Neural cell (in vitro differentiated cells): ENCODE results near the gene SDK1. TPM values are rescaled to one million over a fixed set of nuclear protein-coding genes. Genes with fewer than 3 reads are reported as not detected.

Experiments
- H2AFZ ChIP-seq: fragments of 200-600, 300-800 bp; sonication (generic), shearing (Covaris generic); 2 replicates; pipeline ENCODE4 v1.6.0; 2014; ENCODE audit warnings: low read depth, mild to moderate bottlenecking, antibody characterized with exemption, low read length, moderate library complexity
- H3F3A ChIP-seq: fragments of 200-600 bp; shearing (Covaris generic); 2 replicates; pipeline ENCODE4 v1.6.1; 2016; ENCODE audit warnings: mild to moderate bottlenecking, moderate library complexity, mixed read lengths, antibody characterized with exemption, low read length; ENCODE audit not compliant: insufficient read depth, poor library complexity, severe bottlenecking
- H3K27ac ChIP-seq: fragments of 200-600, 300-800 bp; sonication (generic), shearing (Covaris generic); 2 replicates; pipeline ENCODE4 v1.5.1; 2014; ENCODE audit warnings: mild to moderate bottlenecking, low read length, moderate library complexity
- H3K27me3 ChIP-seq: fragments of 300-800, 200-600 bp; sonication (generic), shearing (Covaris generic); 2 replicates; pipeline ENCODE4 v1.6.0; 2014; ENCODE audit warnings: mild to moderate bottlenecking, low read depth, low read length, moderate library complexity; ENCODE audit not compliant: insufficient read depth
- H3K36me3 ChIP-seq: fragments of 300-800, 200-600 bp; sonication (generic), shearing (Covaris generic); 2 replicates; pipeline ENCODE4 v1.5.1; 2014; ENCODE audit warnings: mild to moderate bottlenecking, antibody characterized with exemption, low read length, moderate library complexity; ENCODE audit not compliant: insufficient read depth
- H3K4me2 ChIP-seq: fragments of 300-800, 200-600 bp; sonication (generic), shearing (Covaris generic); 2 replicates; pipeline ENCODE4 v1.6.0; 2014; ENCODE audit warnings: mild to moderate bottlenecking, low read length
- H3K4me3 ChIP-seq: fragments of 300-800, 200-600 bp; sonication (generic), shearing (Covaris generic); 2 replicates; pipeline ENCODE4 v1.5.1; 2014; ENCODE audit warnings: mild to moderate bottlenecking, low read length, moderate library complexity
- H3K79me2 ChIP-seq: fragments of 200-600 bp; shearing (Covaris generic); replicated peaks from 2 replicates; pipeline ENCODE4 v1.6.0; 2014; ENCODE audit warnings: mild to moderate bottlenecking, low read length, moderate library complexity; ENCODE audit not compliant: insufficient read depth
- H3K9ac ChIP-seq: fragments of 300-800, 200-600 bp; sonication (generic), shearing (Covaris generic); 2 replicates; pipeline ENCODE4 v1.6.1; 2016; ENCODE audit warnings: mild to moderate bottlenecking, low read length, mixed read lengths
- H3K9me2 ChIP-seq: fragments of 200-600 bp; shearing (Covaris generic); 2 replicates; pipeline ENCODE4 v1.6.1; 2016; ENCODE audit warnings: mild to moderate bottlenecking, low read length, mixed read lengths; ENCODE audit not compliant: insufficient read depth
- H3K9me3 ChIP-seq: fragments of 200-600, 300-800 bp; sonication (generic), shearing (Covaris generic); 2 replicates; pipeline ENCODE4 v1.6.1; 2016; ENCODE audit warnings: mild to moderate bottlenecking, mixed run types, low read length, moderate library complexity, mixed read lengths
- H4K20me1 ChIP-seq: fragments of 200-600 bp; shearing (Covaris generic); 2 replicates; pipeline ENCODE4 v1.6.1; 2016; ENCODE audit warnings: mild to moderate bottlenecking, mixed run types; ENCODE audit not compliant: insufficient read depth
- CTCF ChIP-seq: fragments of 450-650 bp; IDR thresholded peaks from 2 replicates; pipeline ENCODE4 v1.5.1; 2014; ENCODE audit warnings: antibody characterized with exemption, mild to moderate bottlenecking, moderate library complexity; ENCODE audit not compliant: poor library complexity, severe bottlenecking
- EP300 ChIP-seq: fragments of 450-650 bp; conservative IDR thresholded peaks from 2 replicates; pipeline ENCODE4 v1.6.1; 2014; ENCODE audit warnings: antibody characterized with exemption, mild to moderate bottlenecking, moderate library complexity; ENCODE audit not compliant: poor library complexity, severe bottlenecking
- EZH2 ChIP-seq: fragments of 200-600, 300-800 bp; shearing (Covaris generic), sonication (generic); IDR thresholded peaks from 2 replicates; pipeline ENCODE4 v1.6.1; 2014; ENCODE audit warnings: antibody characterized with exemption, low read length, borderline replicate concordance, mild to moderate bottlenecking; ENCODE audit not compliant: insufficient read depth, poor library complexity, severe bottlenecking
- MXI1 ChIP-seq: fragments of 450-650 bp; conservative IDR thresholded peaks from 2 replicates; pipeline ENCODE4 v1.6.1; 2014; ENCODE audit warnings: antibody characterized with exemption, mild to moderate bottlenecking; ENCODE audit not compliant: poor library complexity, severe bottlenecking
- POLR2AphosphoS5 ChIP-seq: IDR thresholded peaks from 2 replicates; pipeline ENCODE4 v1.6.1; 2012
- RAD21 ChIP-seq: fragments of 450-650 bp; conservative IDR thresholded peaks from 2 replicates; pipeline ENCODE4 v1.6.1; 2014; ENCODE audit warnings: antibody characterized with exemption, mild to moderate bottlenecking, moderate library complexity
- REST ChIP-seq: IDR thresholded peaks from 2 replicates; pipeline ENCODE4 v1.6.1; 2012; ENCODE audit warnings: borderline replicate concordance
- SMC3 ChIP-seq: fragments of 450-650 bp; conservative IDR thresholded peaks from 2 replicates; pipeline ENCODE4 v1.6.1; 2014; ENCODE audit warnings: antibody characterized with exemption, mild to moderate bottlenecking, moderate library complexity; ENCODE audit not compliant: poor library complexity
- TAF1 ChIP-seq: IDR thresholded peaks from 2 replicates; pipeline ENCODE4 v1.6.1; 2012; ENCODE audit warnings: low read depth
- polyA plus RNA-seq: library from polyadenylated mRNA; depleted of rRNA; stranded (reverse); fragments of >200 nt; gene quantifications from 2 replicates; pipeline ENCODE4 v1.2.3, GENCODE V29; 2014

Gene SDK1
- polyA plus RNA-seq, 1 donor from 2014 or later = 2.7 TPM

DNA sequence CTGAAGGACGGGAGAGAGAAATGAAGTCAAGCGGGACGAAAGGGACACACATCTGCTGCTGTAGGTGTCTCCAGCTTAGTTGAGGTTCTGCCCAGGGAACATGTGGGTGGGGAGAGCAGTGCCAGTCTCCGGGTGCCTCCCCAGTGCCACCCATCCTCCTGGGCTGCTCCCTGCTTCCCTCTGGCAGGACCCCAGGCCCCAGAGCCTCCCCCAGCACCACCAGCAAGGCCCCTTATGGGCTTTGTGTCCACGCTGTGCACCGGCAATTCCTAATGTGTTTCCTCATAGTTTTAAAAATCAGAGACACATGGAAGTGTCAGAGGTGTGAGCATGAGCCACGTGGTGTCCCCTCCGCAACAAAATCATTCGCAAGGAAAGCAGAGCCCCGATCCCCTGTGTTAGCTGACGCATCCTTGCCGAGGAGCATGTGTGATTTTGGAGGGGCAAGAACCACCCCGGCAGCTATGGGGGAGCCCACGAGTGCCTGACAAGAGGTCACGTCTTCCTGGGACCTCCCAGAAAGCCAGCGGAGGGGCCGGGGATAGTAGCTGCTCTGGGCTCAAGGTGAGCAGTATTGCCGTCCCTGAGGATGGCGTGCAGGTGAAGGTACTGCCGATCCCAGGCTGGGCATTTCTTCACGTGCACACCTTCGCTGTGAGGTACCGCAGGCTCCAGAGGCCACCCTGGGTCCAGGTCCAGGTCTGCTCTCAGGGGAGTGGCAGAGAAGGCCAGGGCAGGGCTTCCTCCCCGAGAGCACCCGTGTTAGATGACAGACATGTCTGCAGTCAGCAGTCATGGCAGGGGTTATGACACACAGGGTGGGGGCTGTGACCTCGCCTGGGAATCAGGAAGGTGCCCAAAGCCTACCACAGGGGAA lies 932.8 kb downstream of the SDK1 start:
- Histone ChIP-seq H3K4me3 (no peak overlapping the region), H3K79me2 (no peaks in the 10 kb centered on the region), H3K27ac (no peak overlapping the region), H4K20me1 (no peaks in the 10 kb centered on the region), H3K27me3 (no peaks in the 10 kb centered on the region), H3F3A (no peaks in the 10 kb centered on the region), H3K36me3 (no peaks in the 10 kb centered on the region), H2AFZ (no peak overlapping the region), H3K9ac (no peak overlapping the region), H3K9me2 (no peaks in the 10 kb centered on the region), H3K4me2 (no peak overlapping the region), H3K9me3 (no peaks in the 10 kb centered on the region)
- TF ChIP-seq TAF1 (no peak), EP300 (no peak), MXI1 (no peak), POLR2AphosphoS5 (no peak), EZH2 (no peak), CTCF (no peak), REST (no peak), RAD21 (no peak), SMC3 (no peak)

DNA sequence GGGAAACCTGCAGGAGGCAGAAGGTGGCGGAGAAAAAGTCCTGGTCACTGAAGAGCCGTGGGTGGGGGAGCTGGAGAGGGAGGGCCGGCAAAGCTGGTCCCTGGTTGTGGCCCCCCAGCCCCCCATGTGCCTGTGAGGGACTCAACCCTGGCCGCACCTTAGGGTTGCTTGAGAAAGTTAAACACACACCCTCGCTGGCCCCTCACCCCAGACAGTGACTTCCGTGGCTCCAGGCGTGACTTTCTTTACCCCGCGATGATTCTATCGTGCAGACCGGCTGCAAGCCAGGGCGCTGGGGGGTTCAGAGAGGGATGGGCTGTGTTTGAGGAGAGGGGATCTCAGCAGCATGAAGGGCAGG lies 933.4 kb downstream of the SDK1 start:
- H3K4me3 ChIP-seq = no peak overlapping the region
- no peak overlapping the region for H2AFZ ChIP-seq
- TF ChIP-seq TAF1 (no peak), EZH2 (no peak), MXI1 (no peak), RAD21 (no peak)
- no peak overlapping the region for H3K27ac ChIP-seq
- H3K9me2 ChIP-seq = no peaks in the 10 kb centered on the region
- no peaks in the 10 kb centered on the region for H3K9me3 ChIP-seq
- H4K20me1 ChIP-seq = no peaks in the 10 kb centered on the region
- no peaks in the 10 kb centered on the region for H3K36me3 ChIP-seq
- no peak overlapping the region for H3K9ac ChIP-seq
- no peaks in the 10 kb centered on the region for H3K27me3 ChIP-seq
- no peak overlapping the region for H3K4me2 ChIP-seq
- H3K79me2 ChIP-seq = no peaks in the 10 kb centered on the region
- no peaks in the 10 kb centered on the region for H3F3A ChIP-seq
